Body of pancreas (tissue), 4 donors: Measurements from ENCODE around the gene ADGRL3. TPM values are rescaled to one million over a fixed set of nuclear protein-coding genes. Genes with fewer than 3 reads are reported as not detected.

Experiments used
- ATAC-seq: fragments of 150-250 bp; one replicate; pipeline ENCODE4 v1.9.1; 2016
- DNase-seq, 4 donors: peaks; one replicate each; pipeline ENCODE4 v3.0.0-alpha.2; 2019
- H3K27ac ChIP-seq, 4 donors: fragments of 200-600 bp; sonication (generic); 1 replicate in 3 of 4; 2 replicates in 1 of 4; pipeline versions ENCODE4 v1.5.1 to v1.6.1; 2016 to 2019; ENCODE audit warnings: mild to moderate bottlenecking in 1 of 4, mixed read lengths in 1 of 4, moderate library complexity in 1 of 4
- H3K27me3 ChIP-seq, 2 donors: fragments of 200-600 bp; sonication (generic); one replicate each; pipeline ENCODE4 v1.6.0; 2016; ENCODE audit warnings: mild to moderate bottlenecking in 1 of 2
- H3K36me3 ChIP-seq, 2 donors: fragments of 200-600 bp; sonication (generic); replicated peaks in 1 of 2; 2 replicates each; pipeline ENCODE4 v1.5.1; 2016; ENCODE audit warnings: low read depth in 2 of 2; ENCODE audit not compliant: insufficient read depth in 1 of 2
- H3K4me1 ChIP-seq: fragments of 200-600 bp; sonication (generic); one replicate; pipeline ENCODE4 v1.6.0; 2016
- H3K4me3 ChIP-seq, 2 donors: fragments of 200-600 bp; sonication (generic); 1 replicate in 1 of 2; 2 replicates in 1 of 2; pipeline ENCODE4 v1.5.1; 2016 to 2019
- H3K9me3 ChIP-seq, 3 donors: fragments of 200-600 bp; sonication (generic); 1 replicate in 2 of 3; 2 replicates in 1 of 3; pipeline ENCODE4 v1.5.1; 2016
- CTCF ChIP-seq, 7 experiments: fragments of 450-650 bp in 4 of 7; fragments of 200-600 bp in 3 of 7; sonication (generic) in 3 of 7; IDR thresholded peaks; one replicate each; pipeline ENCODE4 v1.5.1; 2016 to 2019; ENCODE audit warnings: antibody characterized with exemption in 7 of 7
- POLR2A ChIP-seq, 3 donors: fragments of 450-650 bp; IDR thresholded peaks; one replicate each; pipeline ENCODE4 v1.6.1; 2016; ENCODE audit warnings: antibody characterized with exemption in 3 of 3, mild to moderate bottlenecking in 2 of 3
- WGBS, 2 donors: methylation state at CpG; one replicate each; pipeline ENCODE4 v1.1.5; 2017; 5-methylcytosine and 5-hydroxymethylcytosine counted together
- intact Hi-C: fragments of 100-400 bp; cut with DNase I; formaldehyde crosslinking; loops from one replicate; pipeline ENCODE4 v1.15.1; 2023
- total RNA-seq, 2 donors: library from RNA; depleted of rRNA; stranded (reverse); fragments of >200 nt; gene quantifications; one replicate each; pipeline ENCODE4 v1.1.0, GENCODE V29; 2016

Gene ADGRL3
- total RNA-seq, 2 donors from 2014 or later, result 0.33 to 1.0 TPM

GRCh38 chr4:61922766-61923165 lies 722.6 kb downstream of the ADGRL3 start:
- WGBS, 2 donors, result 26 to 35% methylated on average over 4 of the region's 4 CpGs
- Histone ChIP-seq H3K27ac (no peak overlapping the region), H3K27me3 (no peaks in the 10 kb centered on the region), H3K9me3 (no peaks in the 10 kb centered on the region), H3K4me3 (no peak overlapping the region), H3K36me3 (no peaks in the 10 kb centered on the region), H3K4me1 (peaks cover 17% of the 10 kb centered on the region)
- ATAC-seq (no peak), DNase-seq (no peak)
- intact Hi-C loops, result no loop called here
- no peak for TF ChIP-seq CTCF (IDR thresholded peaks at IDR 0.05)
- TF ChIP-seq POLR2A (IDR thresholded peaks at IDR 0.05), result no peak

- Histone ChIP-seq H3K27me3 (no peaks in the 10 kb centered on the region), H3K4me1 (peaks cover 17% of the 10 kb centered on the region), H3K9me3 (no peaks in the 10 kb centered on the region), H3K36me3 (no peaks in the 10 kb centered on the region), H3K4me3 (no peak overlapping the region), H3K27ac (no peak overlapping the region)
- DNase-seq (no peak), ATAC-seq (no peak)
- WGBS, 2 donors, result 13 to 24% methylated on average over 3 of the region's 3 CpGs
- TF ChIP-seq CTCF (IDR thresholded peaks at IDR 0.05) (no peak), POLR2A (IDR thresholded peaks at IDR 0.05) (no peak)
- intact Hi-C loops, result no loop called here
These were observed 723.1 kb downstream of the ADGRL3 start for GRCh38 chr4:61923179-61923578.

GRCh38 chr4:61924131-61924530 lies 724.0 kb downstream of the ADGRL3 start:
- TF ChIP-seq CTCF (IDR thresholded peaks at IDR 0.05), result no peak
- no peak for TF ChIP-seq POLR2A (IDR thresholded peaks at IDR 0.05)
- 44 to 64% methylated on average over 1 of the region's 1 CpG for WGBS, 2 donors
- H3K36me3 ChIP-seq, result no peaks in the 10 kb centered on the region
- no peaks in the 10 kb centered on the region for H3K27me3 ChIP-seq
- intact Hi-C loops, result no loop called here
- no peak for ATAC-seq
- no peaks in the 10 kb centered on the region for H3K9me3 ChIP-seq
- DNase-seq, result no peak
- peaks cover 17% of the 10 kb centered on the region for H3K4me1 ChIP-seq
- no peak overlapping the region for H3K4me3 ChIP-seq
- H3K27ac ChIP-seq, result no peak overlapping the region

- H3K27me3 ChIP-seq, result no peaks in the 10 kb centered on the region
- no peak for TF ChIP-seq POLR2A (IDR thresholded peaks at IDR 0.05)
- TF ChIP-seq CTCF (IDR thresholded peaks at IDR 0.05), result no peak
- 16 to 31% methylated on average over 1 of the region's 1 CpG for WGBS, 2 donors
- no peak overlapping the region for H3K4me3 ChIP-seq
- DNase-seq (no peak), ATAC-seq (no peak)
- intact Hi-C loops, result no loop called here
- no peaks in the 10 kb centered on the region for H3K4me1 ChIP-seq
- no peak overlapping the region for H3K27ac ChIP-seq
- H3K36me3 ChIP-seq, result no peaks in the 10 kb centered on the region
- H3K9me3 ChIP-seq, result no peaks in the 10 kb centered on the region
These were observed 733.4 kb downstream of the ADGRL3 start for GRCh38 chr4:61933527-61933926.

GRCh38 chr4:61934198-61934597 lies 734.1 kb downstream of the ADGRL3 start:
- intact Hi-C loops, result no loop called here
- no peak for TF ChIP-seq CTCF (IDR thresholded peaks at IDR 0.05)
- no peak for TF ChIP-seq POLR2A (IDR thresholded peaks at IDR 0.05)
- no peak for ATAC-seq
- H3K27ac ChIP-seq, result no peak overlapping the region
- H3K9me3 ChIP-seq, result no peaks in the 10 kb centered on the region
- no peak for DNase-seq
- no peak overlapping the region for H3K4me3 ChIP-seq
- no peaks in the 10 kb centered on the region for H3K36me3 ChIP-seq
- no peaks in the 10 kb centered on the region for H3K4me1 ChIP-seq
- H3K27me3 ChIP-seq, result no peaks in the 10 kb centered on the region
